Breast epithelium (tissue), 4 donors: ENCODE results near the gene LCP2. TPM values are rescaled to one million over a fixed set of nuclear protein-coding genes. Genes with fewer than 3 reads are reported as not detected.

Experiments
- DNase-seq, 2 donors: peaks; one replicate each; pipeline ENCODE4 v3.0.0-alpha.2; 2019; ENCODE audit warnings: low spot score in 2 of 2
- H3K27ac ChIP-seq, 2 donors: fragments of 200-600 bp; sonication (generic) in 1 of 2; one replicate each; pipeline ENCODE4 v1.5.1; 2016 to 2019; ENCODE audit warnings: mild to moderate bottlenecking in 1 of 2
- H3K27me3 ChIP-seq, 2 donors: fragments of 200-600 bp; sonication (generic) in 1 of 2; one replicate each; pipeline versions ENCODE4 v1.5.1 to v1.6.0; 2017 to 2019; ENCODE audit warnings: control low read depth in 1 of 2, mild to moderate bottlenecking in 1 of 2
- H3K36me3 ChIP-seq: fragments of 200-600 bp; one replicate; pipeline ENCODE4 v1.5.1; 2019
- H3K4me1 ChIP-seq, 2 donors: fragments of 200-600 bp; sonication (generic); one replicate each; pipeline ENCODE4 v1.5.1; 2016 to 2019; ENCODE audit warnings: control low read depth in 1 of 2
- H3K4me3 ChIP-seq, 3 donors: fragments of 200-600 bp; sonication (generic); 1 replicate in 2 of 3; 2 replicates in 1 of 3; pipeline ENCODE4 v1.5.1; 2016 to 2019; ENCODE audit warnings: mild to moderate bottlenecking in 3 of 3, moderate library complexity in 2 of 3
- H3K9me3 ChIP-seq, 2 donors: fragments of 200-600 bp; sonication (generic) in 1 of 2; one replicate each; pipeline ENCODE4 v1.5.1; 2016 to 2019; ENCODE audit warnings: control low read depth in 1 of 2
- POLR2A ChIP-seq: fragments of 450-650 bp; IDR thresholded peaks from one replicate; pipeline ENCODE4 v1.6.1; 2016; ENCODE audit warnings: antibody characterized with exemption, mild to moderate bottlenecking, moderate library complexity
- POLR2AphosphoS5 ChIP-seq, 3 donors: sonication (generic); formaldehyde crosslinking; IDR thresholded peaks; one replicate each; pipeline ENCODE4 v1.6.1; 2017; ENCODE audit warnings: antibody characterized with exemption in 3 of 3
- intact Hi-C: fragments of 100-400 bp; cut with DNase I; formaldehyde crosslinking; loops from one replicate; pipeline ENCODE4 v1.15.1; 2023; ENCODE audit warnings: low total_unique reads
- total RNA-seq, 3 donors: library from RNA; depleted of rRNA; stranded (reverse); fragments of >200 nt; gene quantifications; one replicate each; pipeline ENCODE4 v1.1.0, GENCODE V29; 2016
- TF ChIP-seq, protein P1 (sequence below), 3 donors: fragments of 450-650 bp; IDR thresholded peaks; one replicate each; pipeline ENCODE4 v1.5.1; 2016 to 2017; ENCODE audit warnings: antibody characterized with exemption in 3 of 3, mild to moderate bottlenecking in 3 of 3, moderate library complexity in 3 of 3

Gene LCP2
- total RNA-seq, 3 donors from 2014 or later: 15.4 to 41.4 (median 21.8) TPM

DNA sequence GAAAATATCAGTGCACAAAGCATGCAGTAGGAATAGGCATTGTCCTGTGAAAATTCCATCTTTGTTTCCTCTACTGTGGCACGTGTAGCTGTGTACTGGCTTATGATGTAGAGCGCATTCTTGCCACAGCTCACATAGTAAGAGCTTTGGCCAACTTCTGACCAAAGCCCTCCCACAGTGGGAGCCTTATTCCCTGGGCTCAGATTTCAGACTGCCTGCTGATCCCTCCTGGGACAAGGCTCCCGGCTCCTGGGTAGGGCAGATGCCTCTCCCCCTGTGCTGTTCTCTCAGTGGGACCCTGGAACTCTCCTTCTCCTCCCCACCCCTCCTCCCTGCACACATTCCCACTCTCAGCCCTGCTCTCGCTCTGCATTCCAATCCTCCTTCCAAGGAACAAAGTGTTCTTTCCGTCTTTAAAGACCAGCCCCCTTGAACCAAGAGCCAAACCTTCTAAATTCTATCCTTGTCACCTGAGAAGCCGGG lies 17.5 kb downstream of the LCP2 start:
- TF ChIP-seq POLR2AphosphoS5 (IDR thresholded peaks at IDR 0.05) (peak in 2 of 3 donors; percentile 54 to 81), POLR2A (no peak)
- peak in 1 of 2 donors; percentile 80 for DNase-seq

GRCh38 chr5:170279459-170279817 lies 18.1 kb downstream of the LCP2 start:
- DNase-seq: no peak
- H3K36me3 ChIP-seq: no peaks in the 10 kb centered on the region
- intact Hi-C loops: no loop called here
- no peaks in the 10 kb centered on the region for H3K27me3 ChIP-seq
- no peaks in the 10 kb centered on the region for H3K4me1 ChIP-seq
- TF ChIP-seq POLR2A: no peak
- no peak overlapping the region for H3K4me3 ChIP-seq
- peak overlapping the region; percentile 23 to 50 for H3K27ac ChIP-seq
- no peaks in the 10 kb centered on the region for H3K9me3 ChIP-seq

More for the DNA sequence above, 17.5 kb downstream of the LCP2 start:
- H3K27ac ChIP-seq: peak overlapping the region; percentile 50 to 75
- no peak overlapping the region for H3K4me3 ChIP-seq
- intact Hi-C loops: no loop called here
- H3K27me3 ChIP-seq: no peaks in the 10 kb centered on the region
- no peaks in the 10 kb centered on the region for H3K9me3 ChIP-seq
- no peaks in the 10 kb centered on the region for H3K36me3 ChIP-seq
- no peaks in the 10 kb centered on the region for H3K4me1 ChIP-seq

- peak in 1 of 2 donors; percentile 44 for DNase-seq
- Histone ChIP-seq H3K36me3 (no peaks in the 10 kb centered on the region), H3K27ac (peak overlapping the region; percentile 23 to 50), H3K4me1 (no peaks in the 10 kb centered on the region), H3K4me3 (no peak overlapping the region), H3K27me3 (no peaks in the 10 kb centered on the region), H3K9me3 (no peaks in the 10 kb centered on the region)
- intact Hi-C loops: no loop called here
- TF ChIP-seq POLR2AphosphoS5 (IDR thresholded peaks at IDR 0.05): no peak
- TF ChIP-seq POLR2A: no peak
- TF ChIP-seq, protein P1, sequence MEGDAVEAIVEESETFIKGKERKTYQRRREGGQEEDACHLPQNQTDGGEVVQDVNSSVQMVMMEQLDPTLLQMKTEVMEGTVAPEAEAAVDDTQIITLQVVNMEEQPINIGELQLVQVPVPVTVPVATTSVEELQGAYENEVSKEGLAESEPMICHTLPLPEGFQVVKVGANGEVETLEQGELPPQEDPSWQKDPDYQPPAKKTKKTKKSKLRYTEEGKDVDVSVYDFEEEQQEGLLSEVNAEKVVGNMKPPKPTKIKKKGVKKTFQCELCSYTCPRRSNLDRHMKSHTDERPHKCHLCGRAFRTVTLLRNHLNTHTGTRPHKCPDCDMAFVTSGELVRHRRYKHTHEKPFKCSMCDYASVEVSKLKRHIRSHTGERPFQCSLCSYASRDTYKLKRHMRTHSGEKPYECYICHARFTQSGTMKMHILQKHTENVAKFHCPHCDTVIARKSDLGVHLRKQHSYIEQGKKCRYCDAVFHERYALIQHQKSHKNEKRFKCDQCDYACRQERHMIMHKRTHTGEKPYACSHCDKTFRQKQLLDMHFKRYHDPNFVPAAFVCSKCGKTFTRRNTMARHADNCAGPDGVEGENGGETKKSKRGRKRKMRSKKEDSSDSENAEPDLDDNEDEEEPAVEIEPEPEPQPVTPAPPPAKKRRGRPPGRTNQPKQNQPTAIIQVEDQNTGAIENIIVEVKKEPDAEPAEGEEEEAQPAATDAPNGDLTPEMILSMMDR (IDR thresholded peaks at IDR 0.05): no peak
These were observed 18.7 kb downstream of the LCP2 start for GRCh38 chr5:170278611-170279458.

GRCh38 chr5:170277867-170278281 lies 19.7 kb downstream of the LCP2 start:
- intact Hi-C loops: no loop called here
- H3K36me3 ChIP-seq: no peaks in the 10 kb centered on the region
- no peak overlapping the region for H3K27ac ChIP-seq
- DNase-seq: no peak
- H3K27me3 ChIP-seq: no peaks in the 10 kb centered on the region
- TF ChIP-seq POLR2A: no peak
- H3K9me3 ChIP-seq: no peaks in the 10 kb centered on the region
- H3K4me1 ChIP-seq: no peaks in the 10 kb centered on the region
- no peak overlapping the region for H3K4me3 ChIP-seq

DNA sequence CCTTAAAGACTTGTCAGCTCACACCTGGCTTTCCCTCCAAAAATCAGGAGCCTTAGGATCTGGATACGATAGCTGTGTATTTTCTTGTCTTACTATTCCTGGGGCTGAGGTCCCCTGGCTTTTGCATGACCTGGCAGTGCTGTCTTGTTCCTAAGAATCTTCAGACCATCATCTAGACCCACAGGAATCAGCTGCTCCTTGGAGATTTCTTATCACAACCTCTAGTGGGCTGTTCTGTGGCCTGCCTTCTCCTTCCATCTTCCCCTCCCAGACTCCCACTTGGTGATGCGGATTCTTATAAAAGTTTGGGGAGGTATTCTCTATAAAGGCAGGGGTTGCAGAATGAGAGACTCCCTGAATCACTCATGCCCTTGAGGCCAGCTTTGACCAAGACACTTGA lies 21.4 kb downstream of the LCP2 start:
- H3K36me3 ChIP-seq: no peaks in the 10 kb centered on the region
- intact Hi-C loops: no loop called here
- no peaks in the 10 kb centered on the region for H3K27me3 ChIP-seq
- no peaks in the 10 kb centered on the region for H3K9me3 ChIP-seq
- no peak for DNase-seq
- no peak overlapping the region for H3K27ac ChIP-seq
- TF ChIP-seq, protein P1 (IDR thresholded peaks at IDR 0.05): no peak
- TF ChIP-seq POLR2A (no peak), POLR2AphosphoS5 (IDR thresholded peaks at IDR 0.05) (no peak)
- no peak overlapping the region for H3K4me3 ChIP-seq
- no peaks in the 10 kb centered on the region for H3K4me1 ChIP-seq

- Histone ChIP-seq H3K36me3 (no peaks in the 10 kb centered on the region), H3K9me3 (no peaks in the 10 kb centered on the region), H3K27me3 (no peaks in the 10 kb centered on the region), H3K27ac (no peak overlapping the region), H3K4me3 (no peak overlapping the region), H3K4me1 (no peaks in the 10 kb centered on the region)
- TF ChIP-seq POLR2A: no peak
- TF ChIP-seq POLR2AphosphoS5 (IDR thresholded peaks at IDR 0.05): no peak
- TF ChIP-seq, protein P1 (IDR thresholded peaks at IDR 0.05): no peak
- DNase-seq: no peak
- intact Hi-C loops: no loop called here
These were observed 22.1 kb downstream of the LCP2 start for GRCh38 chr5:170275376-170275994.
